GM19463 (cell line): ENCODE results near the gene FASTKD3.
"Not testable (repeated sequence)": the region's sequence is repeated elsewhere in the genome, so short reads cannot be mapped to it uniquely, and the experiment has no call there.

Experiments used
- ATAC-seq: cut with Tn5 transposase; IDR thresholded peaks from one replicate; pipeline ENCODE4 v1.9.1; 2021; ENCODE audit warnings: mild to moderate bottlenecking, moderate library complexity; ENCODE audit not compliant: unreplicated experiment

Gene FASTKD3, protein sequence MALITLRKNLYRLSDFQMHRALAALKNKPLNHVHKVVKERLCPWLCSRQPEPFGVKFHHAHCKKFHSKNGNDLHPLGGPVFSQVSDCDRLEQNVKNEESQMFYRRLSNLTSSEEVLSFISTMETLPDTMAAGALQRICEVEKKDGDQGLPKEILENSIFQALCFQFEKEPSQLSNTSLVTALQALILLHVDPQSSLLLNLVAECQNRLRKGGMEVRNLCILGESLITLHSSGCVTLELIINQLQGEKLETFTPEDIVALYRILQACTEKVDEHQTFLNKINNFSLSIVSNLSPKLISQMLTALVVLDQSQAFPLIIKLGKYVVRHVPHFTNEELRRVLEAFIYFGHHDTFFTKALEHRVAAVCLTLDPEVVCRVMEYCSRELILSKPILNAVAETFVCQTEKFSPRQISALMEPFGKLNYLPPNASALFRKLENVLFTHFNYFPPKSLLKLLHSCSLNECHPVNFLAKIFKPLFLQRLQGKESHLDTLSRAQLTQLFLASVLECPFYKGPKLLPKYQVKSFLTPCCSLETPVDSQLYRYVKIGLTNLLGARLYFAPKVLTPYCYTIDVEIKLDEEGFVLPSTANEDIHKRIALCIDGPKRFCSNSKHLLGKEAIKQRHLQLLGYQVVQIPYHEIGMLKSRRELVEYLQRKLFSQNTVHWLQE

GRCh38 chr5:7868773-7869473 is at the start of gene FASTKD3, which contains the start of gene MTRR:
FASTKD3 (minus strand) TSS chr5:7869031; CDS start chr5:7868083, 948 bp downstream.
MTRR (plus strand) TSS chr5:7869148; CDS start chr5:7870795, 1,647 bp downstream.
- ATAC-seq, result peak; percentile 97

- ATAC-seq, result no peak
These were observed 48.6 kb upstream of the FASTKD3 start for GRCh38 chr5:7917130-7918123.

- ATAC-seq, result no peak
These were observed 47.5 kb upstream of the FASTKD3 start for GRCh38 chr5:7916171-7916804.

GRCh38 chr5:7911429-7911771 is 42.6 kb upstream of the FASTKD3 start:
- ATAC-seq, result not testable (repeated sequence)

DNA sequence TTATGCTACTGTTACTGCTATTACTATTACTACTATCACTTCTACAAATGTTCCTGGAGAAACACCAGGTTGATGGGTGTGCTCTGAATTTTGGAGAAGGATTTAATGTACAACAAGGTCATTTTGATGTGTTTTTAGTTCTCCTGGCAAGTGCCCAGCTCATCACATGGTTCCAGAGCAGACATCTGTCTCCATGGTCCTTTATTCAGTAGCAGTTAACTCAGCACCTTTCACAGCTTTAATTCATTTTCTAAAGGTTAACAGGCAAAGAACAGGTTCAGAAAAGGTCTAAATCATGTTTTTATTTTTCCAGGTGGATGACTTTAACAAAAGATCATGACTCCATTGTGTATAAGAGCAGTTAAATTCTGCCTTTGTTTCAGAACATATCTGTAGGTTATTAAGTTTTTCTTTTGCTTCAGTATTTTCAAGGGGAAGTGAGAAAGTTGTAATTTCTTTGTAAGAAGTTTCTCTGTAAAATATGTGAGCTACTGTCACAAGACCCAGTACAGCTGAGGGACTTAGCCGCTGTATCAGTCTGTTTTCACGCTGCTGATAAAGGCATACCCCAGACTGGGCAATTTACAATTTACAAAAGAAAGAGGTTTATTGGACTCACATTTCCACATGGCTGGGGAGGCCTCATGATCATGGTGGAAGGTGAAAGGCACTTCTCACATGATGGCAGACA is 42.1 kb upstream of the FASTKD3 start:
- ATAC-seq, result peak; percentile 70

DNA sequence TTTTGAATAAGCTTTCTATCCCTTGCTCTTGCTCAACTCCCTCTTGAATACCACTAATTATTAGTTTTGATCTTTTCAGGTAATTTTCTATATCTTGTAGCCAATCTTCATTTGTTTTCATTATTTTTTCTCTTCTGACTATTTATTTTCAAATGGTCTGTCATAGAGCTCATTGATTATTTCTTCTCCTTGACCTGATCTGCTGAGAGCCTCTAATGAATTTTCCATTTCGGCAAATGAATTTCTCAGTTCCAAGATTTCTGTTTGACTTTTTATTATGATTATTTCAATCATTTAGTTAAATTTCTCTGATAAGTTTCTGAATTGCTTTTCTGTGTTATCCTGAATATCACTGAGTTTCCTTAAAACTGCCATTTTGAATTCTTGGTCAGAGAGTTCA is 39.5 kb upstream of the FASTKD3 start:
- no peak for ATAC-seq

DNA sequence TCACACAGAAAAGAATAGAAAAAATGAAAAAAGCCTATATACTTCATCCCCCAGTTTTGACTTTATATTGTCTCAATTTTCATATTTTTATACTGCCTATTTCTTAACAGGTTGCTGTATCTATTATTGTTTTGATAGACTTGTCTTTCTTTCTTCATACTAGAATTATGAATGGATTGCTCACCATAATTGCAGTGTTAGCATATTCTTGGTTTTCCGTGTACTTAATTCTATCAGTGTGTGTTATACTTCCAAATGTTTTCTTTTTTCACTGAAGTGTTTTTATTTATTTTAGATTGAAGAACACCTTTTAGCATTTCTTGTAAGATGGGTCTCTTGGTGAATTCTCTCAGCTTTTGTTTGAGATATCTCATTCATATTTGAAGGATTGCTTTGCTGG is 38.8 kb upstream of the FASTKD3 start:
- ATAC-seq, result no peak

GRCh38 chr5:7904170-7904569 is 35.3 kb upstream of the FASTKD3 start:
- ATAC-seq, result no peak

GRCh38 chr5:7902666-7903625 is 34.1 kb upstream of the FASTKD3 start:
- ATAC-seq, result no peak

- ATAC-seq, result no peak
These were observed 33.4 kb upstream of the FASTKD3 start for GRCh38 chr5:7902201-7902600.

GRCh38 chr5:7897014-7897600 is 28.3 kb upstream of the FASTKD3 start:
- ATAC-seq, result peak; percentile 44

DNA sequence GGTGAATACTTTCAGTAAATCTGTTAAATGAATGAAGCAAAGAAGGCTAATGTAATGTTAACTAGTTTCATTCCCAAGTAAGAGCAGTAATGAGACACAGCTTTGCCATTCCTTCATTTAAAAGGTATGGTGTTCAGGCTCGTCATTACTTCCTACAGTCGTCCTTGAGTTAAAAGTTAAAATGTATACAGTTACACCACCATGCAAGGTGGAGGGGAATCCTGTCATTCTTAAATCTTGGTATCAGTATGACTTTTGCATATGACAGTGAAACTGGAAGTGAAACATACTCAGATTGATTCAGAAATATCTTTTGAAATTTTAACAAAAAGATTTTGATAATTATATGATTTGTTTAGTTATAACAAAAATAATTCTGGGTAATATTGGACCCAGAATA is 26.0 kb upstream of the FASTKD3 start:
- peak; percentile 96 for ATAC-seq

DNA sequence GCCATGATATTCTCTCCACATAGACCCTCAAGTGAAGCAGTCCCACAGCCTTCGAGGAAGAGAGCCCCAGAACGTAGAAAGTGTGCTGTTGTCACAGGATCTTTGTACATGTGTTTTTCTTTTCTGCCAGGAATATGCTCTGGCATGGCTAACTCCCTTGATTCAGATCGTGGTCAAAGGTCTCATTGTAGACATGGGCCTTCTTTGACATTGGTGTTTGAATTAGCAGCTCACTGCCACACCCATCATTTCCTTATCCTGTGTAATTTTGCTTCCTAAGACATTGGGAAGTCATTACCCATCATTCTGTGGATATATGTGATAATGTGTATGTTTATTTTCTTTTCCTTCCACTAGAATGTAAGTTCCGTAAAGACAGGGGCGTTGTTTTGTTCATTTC is 25.6 kb upstream of the FASTKD3 start:
- no peak for ATAC-seq

DNA sequence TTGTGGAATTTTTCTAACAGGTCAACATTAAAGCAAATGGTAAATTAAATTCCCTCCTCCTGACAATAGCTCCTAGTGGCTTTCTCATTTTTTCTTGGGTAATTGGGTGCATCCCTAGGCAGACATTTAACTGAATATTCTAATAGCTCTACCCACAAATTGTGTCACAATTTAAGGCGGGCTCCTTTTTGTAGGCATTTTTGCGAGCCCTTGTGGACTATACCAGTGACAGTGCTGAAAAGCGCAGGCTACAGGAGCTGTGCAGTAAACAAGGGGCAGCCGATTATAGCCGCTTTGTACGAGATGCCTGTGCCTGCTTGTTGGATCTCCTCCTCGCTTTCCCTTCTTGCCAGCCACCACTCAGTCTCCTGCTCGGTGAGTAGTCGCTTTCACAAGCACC is 20.1 kb upstream of the FASTKD3 start:
- no peak for ATAC-seq

DNA sequence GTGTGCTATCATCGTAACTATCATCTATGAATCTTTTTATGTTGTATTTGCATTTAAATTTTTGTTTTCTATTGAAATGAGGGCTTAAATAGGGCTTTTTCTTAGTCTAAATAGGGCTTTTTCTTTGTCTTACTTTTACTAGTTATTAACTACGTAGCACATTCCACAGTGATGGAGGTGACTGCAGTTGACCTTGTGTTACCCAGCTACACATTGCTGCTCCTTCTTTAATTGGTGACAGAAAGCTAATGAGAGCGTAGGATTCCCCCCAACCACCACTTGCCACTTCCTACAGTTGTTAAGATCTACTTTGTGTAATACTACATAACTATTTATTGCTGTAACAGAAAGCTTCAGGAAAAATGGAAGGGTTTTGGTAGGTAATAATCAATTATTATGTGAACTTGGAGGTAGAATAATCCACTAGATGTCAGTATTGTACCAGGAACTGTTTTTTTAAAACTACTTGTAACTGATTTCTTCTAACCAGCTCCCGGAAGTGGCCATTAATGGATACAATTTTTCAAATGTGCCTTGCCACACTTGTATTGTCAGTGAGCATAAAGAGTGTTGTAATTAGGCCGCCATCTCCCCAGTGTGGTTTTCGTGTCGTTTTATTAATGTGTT is 18.1 kb upstream of the FASTKD3 start:
- ATAC-seq, result peak; percentile 58

- no peak for ATAC-seq
These were observed 15.8 kb upstream of the FASTKD3 start for GRCh38 chr5:7884491-7885267.

DNA sequence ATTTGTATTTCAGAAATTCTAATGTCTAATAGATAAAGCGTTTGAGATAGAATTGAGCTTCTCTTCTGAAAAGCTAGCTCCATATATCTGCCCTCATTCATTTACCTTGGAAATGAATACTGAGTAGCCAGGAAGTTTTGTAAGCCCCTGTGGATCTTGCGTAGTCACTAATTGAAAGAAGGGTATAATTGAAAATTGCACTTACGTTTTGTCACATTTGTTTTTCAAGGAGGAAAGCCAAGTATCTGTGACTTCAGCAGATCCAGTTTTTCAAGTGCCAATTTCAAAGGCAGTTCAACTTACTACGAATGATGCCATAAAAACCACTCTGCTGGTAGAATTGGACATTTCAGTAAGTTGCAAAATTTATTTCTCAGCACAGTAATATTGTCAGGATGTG is 14.1 kb upstream of the FASTKD3 start:
- no peak for ATAC-seq
